Brain microvascular endothelial cell (primary cell): ENCODE results near the gene SLC22A31.

ENCODE experiments used
- DNase-seq: peaks from one replicate; pipeline ENCODE4 v3.0.0-alpha.2; 2020
- H3K27ac ChIP-seq: fragments of 250-450 bp; sonication (Bioruptor Pico); 2 replicates; pipeline ENCODE4 v1.5.1; 2020; ENCODE audit warnings: mild to moderate bottlenecking, moderate library complexity
- H3K27me3 ChIP-seq: fragments of 250-450 bp; sonication (Bioruptor Pico); replicated peaks from 2 replicates; pipeline ENCODE4 v1.5.1; 2020; ENCODE audit warnings: mild to moderate bottlenecking
- H3K36me3 ChIP-seq: fragments of 250-450 bp; sonication (Bioruptor Pico); replicated peaks from 2 replicates; pipeline ENCODE4 v1.5.1; 2020; ENCODE audit warnings: mild to moderate bottlenecking
- H3K4me3 ChIP-seq: 2 replicates; pipeline ENCODE4 v1.5.1; 2011; ENCODE audit warnings: low read depth, mild to moderate bottlenecking, control low read depth, low read length, moderate library complexity
- CTCF ChIP-seq: IDR thresholded peaks from 2 replicates; pipeline ENCODE4 v1.5.1; 2011; ENCODE audit warnings: low read depth, mild to moderate bottlenecking, moderate library complexity, low read length, control low read depth, inconsistent platforms; ENCODE audit errors: missing control alignments
- in situ Hi-C: cut with HindIII; loops from 2 replicates; pipeline ENCODE4 v1.10.0; 2017; ENCODE audit warnings: low sequenced_read_pairs, low pct_ligation_motif_present

Gene SLC22A31

GRCh38 chr16:89150090-89150835, 50.1 kb downstream of the SLC22A31 start:
- Histone ChIP-seq H3K36me3 (no peaks in the 10 kb centered on the region), H3K27ac (no peak overlapping the region), H3K27me3 (no peaks in the 10 kb centered on the region), H3K4me3 (no peak overlapping the region)
- TF ChIP-seq CTCF, result no peak
- DNase-seq, result no peak
- in situ Hi-C loops, result loop anchor here (25.0 kb wide), 1 partner anchor 388 kb away; no protein-coding TSS in a partner anchor

- Histone ChIP-seq H3K27me3 (no peaks in the 10 kb centered on the region), H3K4me3 (no peak overlapping the region), H3K27ac (no peak overlapping the region), H3K36me3 (no peaks in the 10 kb centered on the region)
- in situ Hi-C loops, result no loop called here
- TF ChIP-seq CTCF, result no peak
- no peak for DNase-seq
Observed at GRCh38 chr16:89149386-89149785, 51.0 kb downstream of the SLC22A31 start.

GRCh38 chr16:89147085-89147817, 53.1 kb downstream of the SLC22A31 start:
- no peak overlapping the region for H3K27ac ChIP-seq
- H3K27me3 ChIP-seq, result no peaks in the 10 kb centered on the region
- DNase-seq, result no peak
- in situ Hi-C loops, result no loop called here
- no peaks in the 10 kb centered on the region for H3K36me3 ChIP-seq
- no peak for TF ChIP-seq CTCF
- no peak overlapping the region for H3K4me3 ChIP-seq

- no peaks in the 10 kb centered on the region for H3K36me3 ChIP-seq
- H3K4me3 ChIP-seq, result no peak overlapping the region
- in situ Hi-C loops, result no loop called here
- H3K27ac ChIP-seq, result no peak overlapping the region
- no peak for DNase-seq
- no peak for TF ChIP-seq CTCF
- H3K27me3 ChIP-seq, result no peaks in the 10 kb centered on the region
Observed at GRCh38 chr16:89146211-89147005, 53.9 kb downstream of the SLC22A31 start.
